ENCODE data around the gene OS9.

DNA sequence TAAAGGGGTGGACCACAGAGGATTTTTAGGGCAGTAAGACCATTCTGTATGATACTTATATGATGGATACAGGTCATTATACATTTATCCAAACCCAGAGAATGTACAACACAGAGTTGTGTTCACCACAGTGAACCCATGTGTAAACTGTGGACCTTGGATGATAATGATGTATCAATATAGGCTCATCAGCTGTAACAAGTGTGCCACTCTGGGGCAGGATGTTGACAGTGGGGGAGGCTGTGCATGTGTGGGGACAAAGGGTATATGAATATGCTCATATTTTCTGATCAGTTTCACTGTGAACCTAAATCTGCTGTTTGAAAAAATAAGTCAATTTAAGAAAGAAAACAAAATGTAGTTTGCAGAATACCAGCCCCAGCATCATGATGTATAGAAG, 14.2 kb upstream of the OS9 start:
- no peak for TF ChIP-seq RFX5 (IDR thresholded peaks at IDR 0.05)
- TF ChIP-seq, protein P1, sequence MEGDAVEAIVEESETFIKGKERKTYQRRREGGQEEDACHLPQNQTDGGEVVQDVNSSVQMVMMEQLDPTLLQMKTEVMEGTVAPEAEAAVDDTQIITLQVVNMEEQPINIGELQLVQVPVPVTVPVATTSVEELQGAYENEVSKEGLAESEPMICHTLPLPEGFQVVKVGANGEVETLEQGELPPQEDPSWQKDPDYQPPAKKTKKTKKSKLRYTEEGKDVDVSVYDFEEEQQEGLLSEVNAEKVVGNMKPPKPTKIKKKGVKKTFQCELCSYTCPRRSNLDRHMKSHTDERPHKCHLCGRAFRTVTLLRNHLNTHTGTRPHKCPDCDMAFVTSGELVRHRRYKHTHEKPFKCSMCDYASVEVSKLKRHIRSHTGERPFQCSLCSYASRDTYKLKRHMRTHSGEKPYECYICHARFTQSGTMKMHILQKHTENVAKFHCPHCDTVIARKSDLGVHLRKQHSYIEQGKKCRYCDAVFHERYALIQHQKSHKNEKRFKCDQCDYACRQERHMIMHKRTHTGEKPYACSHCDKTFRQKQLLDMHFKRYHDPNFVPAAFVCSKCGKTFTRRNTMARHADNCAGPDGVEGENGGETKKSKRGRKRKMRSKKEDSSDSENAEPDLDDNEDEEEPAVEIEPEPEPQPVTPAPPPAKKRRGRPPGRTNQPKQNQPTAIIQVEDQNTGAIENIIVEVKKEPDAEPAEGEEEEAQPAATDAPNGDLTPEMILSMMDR (IDR thresholded peaks at IDR 0.05), result no peak
- no peak for TF ChIP-seq KDM1A (IDR thresholded peaks at IDR 0.05; ENCODE audit: low read depth)
- TF ChIP-seq EHF (CRISPR knock-in tag; IDR thresholded peaks at IDR 0.05), result no peak

Data from A549 (cell line).